Stimulated activated CD8-positive, alpha-beta memory T cell treated with anti-CD3 and anti-CD28 coated beads, Interleukin-7, amount 100 ng/mL, for 1 hour (primary cell): ENCODE data around the gene SASH1.

Experiments
- DNase-seq, 2 donors: peaks; one replicate each; pipeline ENCODE4 v3.0.0-alpha.2; 2020; ENCODE audit warnings: low read depth in 2 of 2

SASH1 gene

DNA sequence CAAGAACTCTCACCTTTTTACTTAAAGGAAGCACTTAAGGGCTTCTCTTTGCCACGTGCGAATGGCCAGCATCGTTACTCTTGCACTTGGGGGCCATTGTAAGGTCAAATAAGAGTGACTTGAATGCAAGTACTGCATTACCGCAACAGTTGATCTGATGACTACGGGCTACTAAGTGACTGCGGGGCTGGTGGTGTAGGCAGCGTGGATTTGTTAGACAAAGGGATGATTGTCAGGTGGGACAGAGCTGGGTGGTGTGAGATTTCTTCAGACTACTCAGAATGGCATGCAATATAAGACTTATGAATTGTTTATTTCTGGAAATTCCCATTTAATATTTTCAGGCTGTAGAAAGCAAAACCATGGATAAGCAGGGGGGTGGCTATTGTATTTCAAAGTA is 204.5 kb downstream of the SASH1 start:
- no peak for DNase-seq

DNA sequence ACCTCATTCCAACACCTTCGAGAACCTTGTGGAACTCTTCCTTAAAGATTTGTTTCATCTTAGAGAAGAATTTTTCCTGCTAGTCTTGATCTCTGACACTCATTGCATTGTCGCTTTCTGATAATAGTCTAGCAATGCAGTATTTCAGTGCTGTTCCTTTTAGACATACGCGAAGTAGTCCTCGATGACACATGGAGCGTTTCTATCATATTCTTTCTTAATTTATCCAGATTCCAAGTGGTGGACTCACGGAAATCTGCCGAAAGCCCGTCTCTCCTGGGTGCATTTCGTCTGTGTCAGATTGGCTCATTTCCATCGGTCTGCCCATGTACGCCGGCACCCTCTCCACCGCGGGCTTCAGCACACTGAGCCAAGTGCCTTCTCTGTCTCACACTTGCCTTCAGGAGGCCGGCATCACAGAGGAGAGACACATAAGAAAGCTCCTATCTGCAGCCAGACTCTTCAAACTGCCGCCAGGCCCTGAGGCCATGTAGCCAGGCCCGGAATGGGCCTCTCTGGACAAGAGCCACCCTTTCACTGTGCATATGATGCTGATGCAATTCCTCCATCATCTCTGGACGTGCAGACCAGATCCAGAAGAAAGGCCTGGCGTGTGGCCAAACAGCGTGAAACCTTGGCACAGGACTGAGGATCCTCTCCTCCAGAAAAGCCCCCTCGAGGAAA is 205.6 kb downstream of the SASH1 start:
- DNase-seq: no peak

DNA sequence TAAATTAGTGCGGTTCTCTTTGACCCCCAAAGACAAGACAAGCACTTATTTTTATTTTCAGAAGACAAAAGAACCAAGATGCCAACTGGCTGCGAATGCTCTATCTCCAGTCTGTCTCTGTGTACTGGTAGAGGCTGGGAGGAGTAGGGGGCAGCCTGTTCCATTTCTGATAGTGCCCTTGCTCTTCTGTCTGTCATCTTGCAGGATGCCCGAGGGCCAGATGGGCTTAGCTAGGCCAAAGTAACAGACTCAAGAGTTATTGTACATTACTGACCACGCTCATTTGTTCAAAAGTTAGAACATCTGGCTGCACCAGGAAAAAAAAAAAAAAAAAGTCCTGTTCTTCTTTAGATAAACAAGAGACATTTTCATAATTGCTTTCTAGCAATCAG is 206.1 kb downstream of the SASH1 start:
- no peak for DNase-seq

DNA sequence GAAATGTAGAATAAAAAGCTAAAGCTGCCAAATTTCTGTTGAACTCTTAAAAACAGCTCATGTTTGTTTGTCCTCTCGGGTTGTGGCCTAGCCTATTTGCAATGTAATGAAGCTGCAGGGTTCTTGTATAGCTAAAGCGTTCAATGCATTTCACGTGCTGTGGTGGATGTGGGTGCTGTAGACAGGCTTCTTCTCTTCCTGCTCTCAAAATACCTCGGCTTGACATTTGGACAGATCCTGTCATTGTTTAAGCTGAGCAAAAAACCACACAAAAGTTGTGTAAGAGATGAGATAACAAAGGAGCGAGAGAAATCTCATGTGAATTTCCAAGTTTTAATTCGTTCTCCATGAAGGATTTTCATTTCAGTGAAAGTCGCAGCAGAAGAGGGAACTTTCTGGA is 207.9 kb downstream of the SASH1 start:
- DNase-seq: no peak

DNA sequence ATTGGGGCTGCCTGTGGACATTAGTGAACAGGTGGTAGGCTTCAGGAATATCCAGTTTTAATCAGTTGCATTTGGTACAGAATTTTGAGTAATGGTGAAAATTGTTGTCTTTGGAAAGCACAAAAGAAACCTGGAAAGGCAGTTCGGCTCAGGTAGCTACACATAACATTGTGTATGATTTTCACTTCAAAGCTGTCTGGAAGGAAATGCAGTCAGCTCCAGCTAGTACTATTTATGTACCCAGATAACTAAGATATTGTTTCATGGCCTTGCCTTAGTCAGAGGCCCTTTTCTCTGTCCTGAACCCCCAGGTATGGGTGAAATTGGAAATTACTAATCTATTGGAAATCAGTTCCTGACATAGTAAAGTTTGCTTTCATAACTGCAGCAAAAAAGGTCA is 208.6 kb downstream of the SASH1 start:
- no peak for DNase-seq

DNA sequence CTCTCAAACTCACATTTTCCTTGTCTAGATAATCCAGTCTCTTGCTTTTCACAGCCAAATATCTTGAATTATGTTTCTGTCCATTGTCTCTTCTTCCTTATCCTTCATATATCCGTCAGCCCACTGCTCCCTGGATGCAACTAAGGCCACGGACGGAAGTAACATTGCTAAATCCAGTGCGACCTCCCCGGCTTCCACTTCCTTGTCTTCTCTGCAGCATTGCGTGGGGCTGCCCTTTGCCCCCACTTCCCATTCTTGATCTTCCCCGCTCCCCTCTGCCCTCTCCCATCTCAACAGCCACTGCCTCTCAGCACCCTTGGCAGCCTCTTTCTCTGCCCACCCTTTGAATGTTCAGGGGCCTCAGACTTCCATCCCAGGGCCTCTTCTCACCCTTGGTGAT is 213.8 kb downstream of the SASH1 start:
- no peak for DNase-seq

DNA sequence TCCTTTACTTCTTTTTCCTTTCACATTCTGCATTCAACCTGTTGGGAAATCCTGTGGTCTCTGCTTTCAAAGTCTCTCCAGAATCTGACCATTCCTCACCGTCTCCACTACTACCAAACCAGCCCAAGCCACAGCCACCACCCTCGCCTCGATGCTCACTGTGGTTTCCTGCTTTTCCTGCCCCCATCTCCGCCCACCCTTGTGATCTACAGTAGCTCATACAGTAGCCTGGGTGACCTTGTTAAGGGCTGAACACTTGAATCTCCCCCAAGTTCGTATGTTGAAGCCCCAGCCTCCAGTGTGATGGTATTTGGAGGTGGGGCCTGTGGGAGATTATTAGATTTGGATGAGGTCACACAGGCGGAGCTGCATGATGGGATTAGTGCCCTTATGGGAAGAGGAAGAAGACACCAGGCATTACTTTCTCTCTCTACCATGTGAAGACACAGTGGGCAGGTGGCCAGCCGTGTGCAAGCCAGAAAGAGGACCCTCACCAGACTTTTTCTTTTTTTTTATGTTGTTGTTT is 215.2 kb downstream of the SASH1 start:
- no peak for DNase-seq

DNA sequence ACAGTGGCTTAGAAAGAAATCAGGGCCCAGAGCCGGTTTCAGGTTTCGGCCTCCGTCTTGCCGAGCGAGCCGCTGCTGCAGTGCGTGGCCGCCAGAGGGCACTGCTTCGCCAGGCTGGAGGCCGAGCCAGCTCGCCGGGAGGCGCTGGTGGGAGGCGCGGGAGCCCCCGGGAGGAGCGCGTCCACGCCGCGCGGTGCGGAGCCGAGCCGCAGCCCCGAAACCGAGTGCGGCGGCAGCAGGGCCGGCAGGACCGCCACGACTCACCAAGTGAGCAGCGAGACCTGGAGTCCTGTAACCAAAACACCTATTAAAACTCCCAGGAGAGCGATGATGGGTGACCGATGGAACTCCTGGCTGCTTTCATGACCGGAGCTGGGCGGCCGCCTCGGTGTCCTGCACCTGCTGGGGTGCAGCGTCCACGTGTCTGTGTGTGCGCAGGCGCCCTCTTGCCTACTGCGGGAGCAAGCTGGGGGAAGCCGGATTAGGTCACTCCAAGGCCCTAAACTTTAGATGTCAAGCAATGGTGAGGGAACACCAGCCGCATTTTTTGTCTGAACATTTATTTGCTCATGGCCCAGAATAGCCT is 217.3 kb downstream of the SASH1 start:
- DNase-seq: peak; percentile 33 to 48

DNA sequence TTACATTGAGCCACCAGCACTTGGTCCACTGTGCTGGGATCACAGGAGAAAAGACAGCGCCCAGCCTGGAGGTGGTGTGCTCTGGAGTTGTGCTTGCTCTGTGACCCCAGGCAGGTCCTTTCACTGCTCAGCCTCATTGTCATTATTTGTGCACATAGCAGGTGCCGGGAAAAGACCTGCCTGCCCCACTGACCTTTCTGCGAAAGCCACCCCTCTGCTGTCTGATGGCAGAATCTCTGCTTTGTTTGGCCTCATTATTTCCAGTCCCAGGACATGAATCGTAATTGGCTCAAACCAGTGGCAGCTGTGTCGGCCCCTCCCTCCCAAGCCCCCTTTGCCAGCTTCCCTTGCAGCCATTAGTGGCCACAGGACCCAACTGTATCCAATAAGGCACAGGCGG is 219.0 kb downstream of the SASH1 start:
- no peak for DNase-seq

DNA sequence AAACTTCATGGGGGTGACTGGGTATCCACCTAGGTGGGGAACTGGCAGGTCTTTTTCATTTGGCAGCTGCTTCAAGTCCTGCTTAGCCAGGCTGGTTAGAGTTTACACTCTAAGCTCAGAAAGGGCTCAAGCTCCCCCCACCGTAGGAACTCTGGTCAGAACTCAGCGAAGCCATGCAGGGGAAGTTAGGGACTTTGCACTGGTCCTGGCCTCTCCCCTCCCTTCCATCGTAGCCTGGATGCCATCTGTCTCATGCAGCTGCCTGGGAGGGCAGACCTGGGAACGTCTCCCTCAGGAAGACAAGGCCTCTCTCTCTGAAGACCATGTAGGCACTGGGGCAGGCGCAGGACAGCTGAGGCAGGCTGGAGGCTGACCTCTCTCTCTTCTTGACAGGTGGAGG is 220.4 kb downstream of the SASH1 start:
- DNase-seq: no peak

DNA sequence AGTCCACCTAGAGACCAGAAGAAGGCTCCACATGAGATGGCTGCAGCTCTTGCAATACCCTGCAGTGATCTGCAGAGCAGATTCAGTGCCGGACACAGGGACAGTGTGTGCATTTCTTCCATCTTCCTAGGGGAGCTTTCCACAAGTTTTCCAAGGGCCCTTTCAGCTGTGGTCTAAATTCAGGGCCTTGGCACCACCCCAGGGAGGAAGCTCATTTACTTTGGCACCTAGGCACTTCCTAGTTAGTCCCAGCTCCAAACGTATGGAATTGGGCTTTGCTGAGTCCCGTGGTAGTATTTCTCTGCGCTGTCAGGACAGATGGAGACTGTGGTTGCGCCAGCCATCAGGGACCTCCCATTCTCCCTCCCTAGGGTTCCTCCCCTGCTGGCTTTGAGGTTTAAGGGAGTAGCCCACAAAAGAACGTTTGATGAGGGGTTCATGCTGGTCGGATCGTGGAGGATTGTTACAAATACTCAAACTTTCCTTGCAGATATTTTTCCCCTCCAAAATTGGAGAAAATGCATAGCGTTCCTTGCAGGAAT is 221.9 kb downstream of the SASH1 start:
- DNase-seq: no peak

DNA sequence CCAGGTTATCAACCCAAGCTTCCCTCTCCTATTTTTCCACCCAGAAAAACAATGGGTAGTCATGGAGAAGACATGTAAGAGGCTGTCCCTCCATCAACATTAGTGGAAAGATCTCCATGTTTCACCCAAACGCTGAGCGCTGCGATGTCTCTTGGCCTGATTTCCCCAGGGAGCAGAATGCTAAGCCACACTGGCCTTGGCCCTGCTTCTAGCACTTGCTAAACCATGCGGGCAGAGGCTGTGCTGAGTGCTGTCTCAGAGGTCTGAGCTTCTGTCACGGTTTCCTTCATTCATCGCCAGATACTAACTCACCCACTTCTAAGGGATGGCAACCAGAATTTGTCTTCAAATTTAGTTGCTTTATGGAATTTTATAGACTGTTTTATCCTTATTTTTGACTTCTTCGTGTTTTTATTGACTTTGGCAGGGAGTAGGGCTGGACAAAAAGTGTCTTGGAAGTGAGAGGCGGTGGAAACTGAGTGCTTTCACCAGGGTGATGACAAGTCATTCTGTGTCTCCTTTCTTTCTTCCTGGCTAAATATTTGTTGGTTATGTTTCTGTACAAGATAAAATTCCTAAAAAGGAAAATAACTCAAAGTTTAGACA is 222.8 kb downstream of the SASH1 start:
- DNase-seq: no peak

DNA sequence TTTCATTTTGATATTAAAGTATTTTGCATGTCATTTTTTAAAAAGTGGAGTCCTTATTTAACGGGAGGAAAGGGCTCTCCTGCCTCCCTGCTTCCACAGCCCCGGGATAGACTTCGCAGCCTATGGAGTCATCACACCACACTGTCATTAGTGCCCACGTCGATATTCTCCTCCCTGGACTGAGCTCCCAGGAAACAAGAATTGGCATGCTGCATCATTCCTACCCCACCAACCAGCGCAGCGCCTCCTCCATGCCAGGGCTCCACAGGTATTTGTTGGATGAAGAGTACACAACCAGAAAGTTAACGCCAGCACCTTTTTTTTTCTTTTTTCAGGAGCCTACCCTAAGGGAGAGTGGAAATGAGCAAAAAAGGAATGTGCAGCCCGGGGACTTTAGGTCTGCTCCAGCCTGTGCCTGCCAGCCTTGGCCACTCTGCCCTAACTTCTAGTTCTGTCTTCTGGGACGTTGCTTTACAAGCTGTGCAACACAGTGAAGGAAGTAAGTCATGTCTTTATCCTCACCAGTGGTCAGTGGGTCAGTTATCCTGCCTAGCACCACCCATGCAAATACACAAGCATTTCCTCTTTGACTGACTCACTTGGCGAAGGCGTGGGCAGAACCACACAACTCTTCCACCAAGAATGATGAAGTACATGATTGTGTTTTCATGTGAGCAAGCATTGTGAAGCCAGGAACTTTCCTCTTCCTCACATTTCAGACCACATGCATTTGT is 223.5 kb downstream of the SASH1 start:
- DNase-seq: no peak

DNA sequence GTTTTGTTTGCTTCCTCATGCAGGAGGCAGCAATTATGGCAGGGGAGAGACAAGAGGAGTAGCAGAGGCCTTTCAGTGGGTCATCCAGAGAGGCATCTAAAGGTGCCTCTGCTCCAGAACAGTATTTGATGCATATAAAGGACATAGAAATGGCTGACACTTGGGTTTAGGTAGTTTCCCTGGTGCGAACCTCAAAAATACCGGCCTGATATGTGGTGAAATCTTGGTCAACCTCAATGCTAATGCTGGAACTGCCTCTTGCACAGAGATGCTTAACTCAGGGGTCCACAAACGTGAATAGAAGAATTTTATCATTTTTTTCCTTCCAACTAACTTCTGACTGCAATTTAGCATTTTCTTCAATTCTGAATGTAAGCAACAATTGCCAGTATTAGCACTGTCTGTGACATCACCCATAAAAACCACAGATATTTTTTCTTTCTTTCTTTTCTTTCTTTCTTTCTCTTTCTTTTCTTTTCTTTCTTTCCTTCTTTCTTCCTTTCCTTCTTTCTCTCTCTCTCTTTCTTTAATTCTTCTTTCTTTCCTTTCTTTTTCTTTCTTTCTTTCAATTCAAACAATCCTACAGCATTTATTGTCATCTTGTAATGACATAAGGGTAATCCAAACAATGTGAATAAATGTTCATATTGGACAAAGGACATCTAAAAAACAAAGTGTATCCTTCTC is 224.2 kb downstream of the SASH1 start:
- DNase-seq: no peak

DNA sequence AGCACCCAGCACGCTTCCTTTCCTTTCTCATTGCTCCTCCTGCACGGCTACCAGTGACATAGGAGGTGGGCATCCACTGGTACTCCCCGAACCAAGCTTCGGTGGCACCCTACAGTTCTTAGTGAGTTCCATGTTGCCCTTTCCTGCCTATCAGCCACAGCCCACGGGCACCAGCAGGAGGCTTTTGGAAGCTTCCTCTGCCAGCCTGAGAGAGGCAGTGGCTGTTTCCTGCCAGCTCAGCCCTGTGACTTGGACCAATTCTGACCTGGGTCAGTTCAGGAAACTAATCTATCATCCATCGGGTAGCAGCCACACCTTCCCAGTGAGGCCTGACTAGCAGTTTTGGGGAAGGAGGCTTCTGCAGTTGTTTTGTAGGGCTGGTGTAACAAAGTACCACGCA is 227.8 kb downstream of the SASH1 start:
- no peak for DNase-seq

DNA sequence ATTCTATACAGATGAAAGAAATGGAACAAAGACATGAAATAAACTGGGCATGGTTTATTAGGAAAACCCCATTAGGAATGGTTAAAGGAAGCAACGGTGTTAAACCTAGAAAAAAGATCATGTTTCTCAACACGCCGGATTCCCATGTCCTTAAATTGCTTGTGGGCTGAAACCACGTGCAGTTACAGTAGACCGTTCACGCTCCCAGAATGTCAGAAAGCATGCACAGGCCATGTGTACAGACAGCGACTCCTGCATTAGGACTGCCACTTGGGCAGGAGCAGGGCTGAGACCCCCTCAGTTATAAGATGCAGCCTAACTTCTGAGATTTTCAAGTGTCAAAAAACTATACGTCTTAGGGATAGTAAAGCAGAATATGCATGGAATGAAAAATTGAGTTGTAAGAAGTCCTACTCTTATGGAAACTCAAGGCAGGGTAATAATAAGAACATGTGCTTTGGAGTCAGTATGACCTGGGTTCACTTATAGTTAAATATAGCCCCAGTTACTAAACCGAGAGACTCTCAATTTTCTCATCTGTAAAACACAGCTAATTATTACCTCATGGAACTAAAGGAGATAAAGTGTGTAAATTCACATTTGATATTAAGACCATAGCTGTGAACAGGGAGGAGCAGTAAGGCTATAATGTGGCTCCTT is 230.2 kb downstream of the SASH1 start:
- DNase-seq: no peak

DNA sequence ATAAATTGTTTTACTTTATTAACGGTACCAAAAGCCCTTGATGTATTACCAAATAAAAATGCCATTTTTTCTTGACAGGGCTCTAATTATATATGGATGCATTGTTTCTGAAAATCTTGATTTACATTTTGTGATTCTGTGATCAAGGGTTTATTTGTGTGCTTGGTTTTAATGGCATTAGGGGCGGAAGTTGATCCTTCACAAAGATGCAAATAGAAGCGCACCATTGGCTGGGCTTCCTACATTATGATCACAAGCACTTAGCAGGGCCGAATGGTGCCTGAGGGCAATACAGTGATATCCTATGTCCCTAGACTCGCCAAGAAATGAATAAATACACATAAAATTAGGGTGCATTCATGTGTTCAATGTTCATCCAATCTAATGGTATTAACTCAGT is 231.3 kb downstream of the SASH1 start:
- no peak for DNase-seq

DNA sequence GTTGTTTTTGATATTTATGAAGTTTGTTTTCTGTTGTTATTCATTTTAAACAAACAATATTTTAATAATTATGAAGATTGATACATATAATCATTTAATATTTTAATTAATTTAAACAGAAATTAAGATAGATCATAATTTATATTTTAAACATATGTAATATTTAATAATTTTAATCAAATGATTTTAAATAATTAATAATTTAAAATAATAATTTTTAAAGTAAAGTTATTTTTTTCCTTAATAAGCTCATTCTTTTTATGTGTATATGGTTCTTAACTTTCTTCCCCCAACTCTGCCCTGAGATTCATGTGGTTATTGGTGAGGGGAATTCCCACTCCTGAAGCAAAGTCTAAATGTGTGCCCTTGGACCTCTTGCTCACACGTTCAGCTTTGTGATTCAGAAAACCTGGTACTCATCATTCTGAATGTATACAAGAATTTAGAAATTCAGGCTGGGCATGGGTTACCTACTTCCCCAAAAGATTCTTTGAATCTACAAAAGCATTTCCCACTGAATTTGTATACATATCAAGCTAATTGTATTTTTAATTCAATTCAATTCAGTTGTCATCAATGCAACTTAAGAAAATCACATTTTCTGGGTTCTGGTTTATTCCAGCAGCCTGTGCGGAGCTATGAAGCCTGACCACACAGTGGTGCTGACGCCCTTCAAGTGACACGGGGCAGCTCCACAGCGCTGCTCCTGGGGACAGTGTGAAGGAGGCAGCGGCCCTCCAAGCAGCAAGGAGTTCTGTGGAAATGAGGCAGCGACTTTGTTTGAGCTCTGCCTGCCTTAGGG is 235.2 kb downstream of the SASH1 start:
- DNase-seq: no peak

DNA sequence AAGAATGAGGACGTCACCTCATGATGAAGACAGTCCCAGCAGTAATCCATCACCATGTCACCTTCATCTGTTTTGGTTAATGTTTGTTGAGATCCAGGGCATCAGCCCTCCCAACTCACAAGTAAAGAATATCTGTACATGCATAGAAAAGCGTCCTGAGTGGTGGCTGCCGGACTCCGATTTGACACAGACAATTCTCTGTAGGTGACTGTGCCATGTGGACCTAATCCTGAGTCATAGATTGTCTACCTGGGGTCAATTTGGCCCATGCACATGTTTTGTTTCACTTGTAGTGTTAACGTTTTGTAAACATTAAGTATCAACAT is 235.8 kb downstream of the SASH1 start:
- no peak for DNase-seq

DNA sequence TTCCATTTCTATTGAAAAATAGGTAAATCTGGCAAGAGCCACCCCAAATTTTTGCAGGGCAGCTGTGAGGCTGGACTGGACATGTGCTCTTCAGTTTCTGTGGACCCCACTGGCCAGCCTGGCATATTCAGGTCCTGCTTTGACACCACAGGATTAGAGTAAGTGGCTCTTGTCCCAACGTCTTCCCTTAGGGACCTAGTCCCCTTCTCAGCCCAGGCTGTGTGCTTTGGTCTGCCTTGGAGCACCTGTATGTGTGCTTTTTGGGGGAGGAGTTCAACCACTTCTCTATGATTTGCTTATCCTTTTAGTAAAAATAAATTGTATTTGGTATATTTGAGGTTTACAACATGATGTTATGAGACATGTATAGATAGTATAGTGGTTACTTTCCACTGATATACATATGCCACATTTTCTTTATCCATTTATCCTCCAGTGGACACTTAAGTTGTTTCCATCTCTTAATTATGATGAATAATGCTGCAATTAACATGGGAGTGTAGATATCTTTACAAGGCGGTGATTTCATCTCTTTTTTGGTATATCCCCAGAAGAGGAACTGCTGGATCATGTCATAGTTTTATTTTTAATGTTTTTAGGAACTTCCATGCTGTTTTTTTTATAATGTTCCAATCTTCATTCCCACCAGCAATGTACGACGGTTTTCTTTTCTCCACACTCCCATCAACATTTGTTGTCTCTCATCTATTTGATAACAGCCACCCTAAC is 236.4 kb downstream of the SASH1 start:
- DNase-seq: no peak
